ENCODE data around the gene DNAJC17.

The DNAJC17 gene

DNA sequence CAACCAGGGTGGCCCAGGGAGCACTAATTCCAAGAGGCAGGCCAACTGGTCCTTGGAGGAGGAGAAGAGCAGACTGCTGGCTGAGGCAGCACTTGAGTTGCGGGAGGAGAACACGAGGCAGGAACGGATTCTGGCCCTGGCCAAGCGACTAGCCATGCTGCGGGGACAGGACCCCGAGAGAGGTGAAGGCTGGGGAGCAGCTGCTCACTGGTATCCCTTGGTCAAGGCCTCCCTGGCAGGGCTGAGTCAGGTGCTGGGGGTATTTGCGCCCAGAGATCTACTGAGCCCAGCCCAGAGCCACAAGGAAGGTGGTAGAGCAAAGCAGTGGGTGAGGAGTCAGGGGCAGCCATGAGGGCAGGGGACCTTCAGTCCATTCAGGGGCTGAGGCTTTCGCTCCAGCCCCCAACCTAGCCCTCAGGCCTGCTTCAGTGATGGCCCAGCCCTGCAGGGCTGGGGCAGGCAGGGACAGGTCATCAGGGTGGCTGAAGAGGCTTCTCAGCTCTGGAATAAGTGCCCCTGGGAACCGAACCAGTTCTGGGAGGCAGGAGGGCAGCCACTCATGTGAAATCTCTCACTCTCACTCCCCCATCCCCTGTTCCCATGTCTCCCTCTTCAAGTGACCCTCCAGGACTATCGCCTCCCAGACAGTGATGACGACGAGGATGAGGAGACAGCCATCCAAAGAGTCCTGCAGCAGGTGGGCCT is 5.6 kb upstream of the DNAJC17 start:
- CTCF ChIA-PET: interaction anchor here (1.2 kb wide), 1 partner anchor 45 kb away, joined by 3 read pairs; no protein-coding TSS in a partner anchor
- no peak for DNase-seq (ENCODE audit: low read depth, low spot score)
- POLR2A ChIA-PET: no interaction called here
- TF ChIP-seq, protein P1, sequence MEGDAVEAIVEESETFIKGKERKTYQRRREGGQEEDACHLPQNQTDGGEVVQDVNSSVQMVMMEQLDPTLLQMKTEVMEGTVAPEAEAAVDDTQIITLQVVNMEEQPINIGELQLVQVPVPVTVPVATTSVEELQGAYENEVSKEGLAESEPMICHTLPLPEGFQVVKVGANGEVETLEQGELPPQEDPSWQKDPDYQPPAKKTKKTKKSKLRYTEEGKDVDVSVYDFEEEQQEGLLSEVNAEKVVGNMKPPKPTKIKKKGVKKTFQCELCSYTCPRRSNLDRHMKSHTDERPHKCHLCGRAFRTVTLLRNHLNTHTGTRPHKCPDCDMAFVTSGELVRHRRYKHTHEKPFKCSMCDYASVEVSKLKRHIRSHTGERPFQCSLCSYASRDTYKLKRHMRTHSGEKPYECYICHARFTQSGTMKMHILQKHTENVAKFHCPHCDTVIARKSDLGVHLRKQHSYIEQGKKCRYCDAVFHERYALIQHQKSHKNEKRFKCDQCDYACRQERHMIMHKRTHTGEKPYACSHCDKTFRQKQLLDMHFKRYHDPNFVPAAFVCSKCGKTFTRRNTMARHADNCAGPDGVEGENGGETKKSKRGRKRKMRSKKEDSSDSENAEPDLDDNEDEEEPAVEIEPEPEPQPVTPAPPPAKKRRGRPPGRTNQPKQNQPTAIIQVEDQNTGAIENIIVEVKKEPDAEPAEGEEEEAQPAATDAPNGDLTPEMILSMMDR (IDR thresholded peaks at IDR 0.05; ENCODE audit: insufficient read depth, low read length, missing control alignments): no peak
- no peak overlapping the region for H3K4me3 ChIP-seq (ENCODE audit: low read depth, low read length)

DNA sequence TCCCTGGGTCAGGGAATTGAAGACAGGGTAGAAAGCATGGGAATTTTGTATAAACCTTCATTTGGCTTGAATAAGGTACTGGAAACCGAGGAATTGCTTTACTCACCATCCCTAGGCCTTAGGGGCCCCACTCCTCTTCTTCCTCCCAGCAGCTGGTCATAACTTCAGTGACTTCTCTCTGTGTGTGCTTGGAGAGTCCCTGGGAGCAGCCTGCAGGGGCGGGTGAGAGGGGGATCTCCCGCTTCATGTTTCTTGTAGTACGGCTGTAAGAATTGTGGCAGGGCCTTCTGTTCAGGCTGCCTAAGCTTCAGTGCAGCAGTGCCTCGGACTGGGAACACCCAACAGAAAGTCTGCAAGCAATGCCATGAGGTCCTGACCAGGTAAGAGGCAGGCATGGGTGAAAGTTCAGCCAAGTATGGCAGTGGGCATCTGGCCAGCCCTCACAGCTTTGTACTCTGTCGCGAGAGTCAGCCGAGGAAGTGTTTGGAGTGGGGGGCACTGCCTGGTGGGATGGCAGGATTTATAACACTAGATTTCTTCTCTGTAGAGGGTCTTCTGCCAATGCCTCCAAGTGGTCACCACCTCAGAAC is 1.7 kb upstream of the DNAJC17 start:
- CTCF ChIA-PET: interaction anchor here (0.6 to 3.4 kb wide), 2 partner anchors 50 to 83 kb away, joined by 3 to 16 read pairs; no protein-coding TSS in a partner anchor
- TF ChIP-seq, protein P1 (IDR thresholded peaks at IDR 0.05; ENCODE audit: insufficient read depth, low read length, missing control alignments): no peak
- no peak for DNase-seq (ENCODE audit: low read depth, low spot score)
- POLR2A ChIA-PET: no interaction called here
- H3K4me3 ChIP-seq (ENCODE audit: low read depth, low read length): no peak overlapping the region

DNA sequence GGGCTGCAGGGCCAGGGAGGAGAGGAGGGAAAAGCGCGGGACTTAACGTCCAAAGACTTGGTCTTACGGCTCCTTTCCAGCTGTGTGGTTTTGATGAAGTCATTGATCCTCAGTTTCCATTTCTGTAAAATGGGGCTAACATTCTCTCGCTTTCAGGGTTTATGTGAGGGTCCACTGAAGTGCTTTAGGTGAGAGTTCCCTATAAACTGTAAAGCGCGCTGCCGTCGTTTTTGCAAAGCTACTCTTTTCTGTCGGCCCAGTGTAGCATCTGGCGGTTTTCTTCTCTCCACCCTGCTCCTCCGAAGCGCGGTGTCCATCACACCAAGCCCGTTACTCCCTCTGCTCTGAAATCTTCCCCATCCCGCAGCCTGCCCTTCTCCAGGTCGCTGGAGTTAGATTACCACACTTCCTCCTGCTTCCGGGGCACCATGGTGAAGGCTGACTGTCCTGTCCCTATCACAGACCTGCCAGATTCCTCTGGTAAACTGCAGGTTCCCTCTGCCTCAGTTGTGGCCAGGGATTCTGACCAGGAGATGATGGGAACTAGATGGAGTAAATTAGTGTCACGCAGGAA is 702 bp upstream of the DNAJC17 start:
- H3K4me3 ChIP-seq (ENCODE audit: low read depth, low read length): peak overlapping the region; percentile 100
- TF ChIP-seq, protein P1 (IDR thresholded peaks at IDR 0.05; ENCODE audit: insufficient read depth, low read length, missing control alignments): no peak
- ChIA-PET POLR2A (interaction anchor here (0.8 kb wide), 1 partner anchor 41 kb away, joined by 3 read pairs; no protein-coding TSS in a partner anchor), CTCF (interaction anchor here (0.6 to 3.4 kb wide), 3 partner anchors 39 to 84 kb away, joined by 3 to 16 read pairs (median 3); no protein-coding TSS in a partner anchor)
- no peak for DNase-seq (ENCODE audit: low read depth, low spot score)

DNA sequence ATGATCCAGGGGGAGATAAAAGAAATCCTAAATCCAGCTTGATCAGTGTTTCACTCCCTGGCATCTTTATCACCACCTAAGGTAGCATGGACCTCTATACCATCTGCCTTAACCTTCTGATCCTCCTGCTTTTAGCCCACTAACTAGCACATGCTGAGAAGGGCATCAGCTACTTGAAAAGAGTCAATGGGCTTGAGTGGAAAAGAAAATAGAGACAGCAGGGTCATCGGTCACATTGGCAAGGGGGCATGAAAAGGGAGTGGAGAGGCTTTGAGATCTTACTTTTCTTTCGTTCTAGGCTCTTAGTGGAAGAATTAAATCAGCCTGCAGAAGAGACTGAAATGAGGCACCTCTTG is 623 bp downstream of the DNAJC17 start:
- CTCF ChIA-PET: interaction anchor here (1.2 to 3.4 kb wide), 4 partner anchors 21 to 86 kb away, joined by 3 to 16 read pairs (median 4); no protein-coding TSS in a partner anchor
- no peak for DNase-seq (ENCODE audit: low read depth, low spot score)
- POLR2A ChIA-PET: interaction anchor here (0.7 kb wide), 1 partner anchor 10 kb away, joined by 3 read pairs; no protein-coding TSS in a partner anchor
- H3K4me3 ChIP-seq (ENCODE audit: low read depth, low read length): peak overlapping the region; percentile 100
- TF ChIP-seq, protein P1 (IDR thresholded peaks at IDR 0.05; ENCODE audit: insufficient read depth, low read length, missing control alignments): no peak

DNA sequence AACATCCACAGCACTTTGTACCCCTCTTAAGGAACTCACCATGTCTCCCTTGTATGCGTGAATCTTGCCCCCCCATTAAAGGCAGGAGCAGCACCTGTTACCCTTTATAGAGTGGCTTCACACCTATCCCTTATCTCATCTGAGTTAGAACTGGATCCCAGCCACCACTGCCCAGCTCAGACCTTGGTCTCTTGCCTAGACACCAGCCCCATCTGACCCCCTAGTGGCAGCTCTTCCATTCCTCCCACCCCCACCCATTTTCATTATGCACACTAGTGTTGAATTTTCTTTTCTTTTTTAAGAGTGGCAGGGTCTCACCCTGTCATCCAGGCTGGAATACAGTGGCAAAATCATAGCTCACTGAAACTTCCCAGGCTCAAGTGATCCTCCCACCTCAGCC is 3.6 kb downstream of the DNAJC17 start:
- POLR2A ChIA-PET: no interaction called here
- CTCF ChIA-PET: interaction anchor here (1.1 kb wide), 1 partner anchor 54 kb away, joined by 3 read pairs; no protein-coding TSS in a partner anchor
- TF ChIP-seq, protein P1 (IDR thresholded peaks at IDR 0.05; ENCODE audit: insufficient read depth, low read length, missing control alignments): no peak

DNA sequence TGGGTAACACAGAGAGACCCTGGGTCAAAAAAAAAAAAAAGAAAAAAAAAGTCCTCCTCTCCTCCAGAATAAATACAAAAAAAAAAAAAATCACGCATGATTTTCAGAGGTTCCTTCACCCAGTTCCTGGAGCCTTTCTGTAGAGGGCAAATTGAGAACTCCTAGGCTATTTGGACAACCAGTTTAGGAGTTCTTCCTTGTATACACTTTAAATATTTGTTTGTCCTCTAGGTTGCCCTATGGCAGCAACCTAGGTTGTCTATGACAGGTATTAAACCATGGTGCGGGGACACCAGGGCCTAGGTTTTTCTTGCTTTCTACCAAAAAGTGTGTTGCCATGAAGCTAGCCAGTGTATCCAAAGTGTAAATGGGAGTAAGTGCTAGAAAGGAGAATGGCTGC is 4.2 kb downstream of the DNAJC17 start:
- CTCF ChIA-PET: interaction anchor here (1.1 to 2.3 kb wide), 2 partner anchors 55 kb away, joined by 3 to 11 read pairs; no protein-coding TSS in a partner anchor
- POLR2A ChIA-PET: no interaction called here
- DNase-seq (ENCODE audit: low read depth, low spot score): no peak
- no peak overlapping the region for H3K4me3 ChIP-seq (ENCODE audit: low read depth, low read length)
- TF ChIP-seq, protein P1 (IDR thresholded peaks at IDR 0.05; ENCODE audit: insufficient read depth, low read length, missing control alignments): no peak

More for the DNA sequence above, 3.6 kb downstream of the DNAJC17 start:
- H3K4me3 ChIP-seq (ENCODE audit: low read depth, low read length): no peak overlapping the region
- DNase-seq (ENCODE audit: low read depth, low spot score): no peak

Measured in AG04449 (cell line).